ENCODE results near the gene LARP4B. TPM values are rescaled to one million over a fixed set of nuclear protein-coding genes. Genes with fewer than 3 reads are reported as not detected.

The LARP4B gene
- total and polyA plus RNA-seq, 2 of the 13 experiments (the other 11 are each of a cell fraction or from before 2014, with no cell fraction given): 19.5 to 30.2 TPM

DNA sequence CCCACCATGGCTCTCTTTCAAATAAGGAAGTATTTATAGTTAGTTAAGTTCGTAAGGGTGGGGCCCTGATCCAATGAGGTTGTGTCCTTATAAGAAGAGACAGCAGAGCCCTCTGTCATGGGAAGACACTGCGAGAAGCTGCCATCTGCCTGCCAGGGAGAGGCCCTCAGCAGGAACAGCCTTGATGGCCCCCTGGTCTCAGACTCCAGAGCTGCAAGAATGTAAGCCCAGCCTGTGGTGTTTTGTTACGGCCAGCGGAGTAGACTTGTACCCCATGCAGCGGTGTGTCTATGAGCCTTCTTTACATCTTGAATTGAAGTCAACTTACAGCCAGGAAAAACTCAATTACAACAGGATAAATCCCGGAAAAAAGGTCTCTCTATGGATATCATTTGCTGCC lies 14.3 kb upstream of the LARP4B start:
- Histone ChIP-seq H3K27ac (ENCODE audit: extremely low read length, insufficient read depth, low read length) (no peak overlapping the region), H2AFZ (ENCODE audit: low read length) (no peak overlapping the region), H3K36me3 (replicated peaks in 1 of 2; ENCODE audit: control insufficient read depth in 1 of 2, insufficient read depth in 2 of 2, low read length in 2 of 2) (no peaks in the 10 kb centered on the region), H3K79me2 (ENCODE audit: insufficient read depth, low read length) (no peaks in the 10 kb centered on the region), H4K20me1 (ENCODE audit: insufficient read depth, low read length) (no peaks in the 10 kb centered on the region), H3K9me3 (ENCODE audit: low read length) (no peaks in the 10 kb centered on the region), H3K4me3 (replicated peaks in 1 of 3; ENCODE audit: insufficient read depth in 1 of 3, low read depth in 2 of 3, low read length in 3 of 3) (no peak overlapping the region), H3K27me3 (ENCODE audit: control insufficient read depth in 1 of 2, insufficient read depth in 2 of 2, low read length in 2 of 2) (peaks cover 3 to 43% of the 10 kb centered on the region in 2 experiments), H3K4me1 (ENCODE audit: insufficient read depth, low read length) (peaks cover 26% of the 10 kb centered on the region), H3K9ac (ENCODE audit: insufficient read depth, low read depth, low read length) (no peak overlapping the region), H3K4me2 (ENCODE audit: low read depth, low read length) (no peak overlapping the region)
- POLR2A ChIA-PET: no interaction called here
- peak; percentile 26; the same call in 1 of the 3 replicates for ATAC-seq
- intact Hi-C loops (cut with micrococcal nuclease; ENCODE audit: unreplicated experiment) (no loop called here), in situ Hi-C loops (cut with HindIII; ENCODE audit: extremely low pct_ligation_motif_present, low pct_unique_long_range_greater_than_20kb) (no loop called here)
- no TSS peak for BruUV-seq (replicated peaks)
- FAIRE-seq: no peak
- WGBS (ENCODE audit: low lambda C conversion rate): 19% methylated on average over 3 of the region's 6 CpGs
- DNase-seq (ENCODE audit: low spot score): no peak
- TF ChIP-seq, protein P1, sequence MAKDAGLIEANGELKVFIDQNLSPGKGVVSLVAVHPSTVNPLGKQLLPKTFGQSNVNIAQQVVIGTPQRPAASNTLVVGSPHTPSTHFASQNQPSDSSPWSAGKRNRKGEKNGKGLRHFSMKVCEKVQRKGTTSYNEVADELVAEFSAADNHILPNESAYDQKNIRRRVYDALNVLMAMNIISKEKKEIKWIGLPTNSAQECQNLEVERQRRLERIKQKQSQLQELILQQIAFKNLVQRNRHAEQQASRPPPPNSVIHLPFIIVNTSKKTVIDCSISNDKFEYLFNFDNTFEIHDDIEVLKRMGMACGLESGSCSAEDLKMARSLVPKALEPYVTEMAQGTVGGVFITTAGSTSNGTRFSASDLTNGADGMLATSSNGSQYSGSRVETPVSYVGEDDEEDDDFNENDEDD (CRISPR knock-in tag; IDR thresholded peaks at IDR 0.05; ENCODE audit: borderline replicate concordance): no peak
- TF ChIP-seq ZSCAN21 (CRISPR knock-in tag; IDR thresholded peaks at IDR 0.05; ENCODE audit: borderline replicate concordance) (no peak), EHMT2 (IDR thresholded peaks at IDR 0.05; ENCODE audit: borderline replicate concordance, low read depth, low read length) (no peak), KLF12 (CRISPR knock-in tag; IDR thresholded peaks at IDR 0.05; ENCODE audit: borderline replicate concordance) (no peak), CREM (IDR thresholded peaks at IDR 0.05) (no peak), CREM (CRISPR knock-in tag; IDR thresholded peaks at IDR 0.05) (no peak), ETV6 (CRISPR knock-in tag; conservative IDR thresholded peaks at IDR 0.05) (no peak)
- TF ChIP-seq, protein P2, sequence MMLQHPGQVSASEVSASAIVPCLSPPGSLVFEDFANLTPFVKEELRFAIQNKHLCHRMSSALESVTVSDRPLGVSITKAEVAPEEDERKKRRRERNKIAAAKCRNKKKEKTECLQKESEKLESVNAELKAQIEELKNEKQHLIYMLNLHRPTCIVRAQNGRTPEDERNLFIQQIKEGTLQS (CRISPR knock-in tag; IDR thresholded peaks at IDR 0.05): no peak
- TF ChIP-seq, protein P3, sequence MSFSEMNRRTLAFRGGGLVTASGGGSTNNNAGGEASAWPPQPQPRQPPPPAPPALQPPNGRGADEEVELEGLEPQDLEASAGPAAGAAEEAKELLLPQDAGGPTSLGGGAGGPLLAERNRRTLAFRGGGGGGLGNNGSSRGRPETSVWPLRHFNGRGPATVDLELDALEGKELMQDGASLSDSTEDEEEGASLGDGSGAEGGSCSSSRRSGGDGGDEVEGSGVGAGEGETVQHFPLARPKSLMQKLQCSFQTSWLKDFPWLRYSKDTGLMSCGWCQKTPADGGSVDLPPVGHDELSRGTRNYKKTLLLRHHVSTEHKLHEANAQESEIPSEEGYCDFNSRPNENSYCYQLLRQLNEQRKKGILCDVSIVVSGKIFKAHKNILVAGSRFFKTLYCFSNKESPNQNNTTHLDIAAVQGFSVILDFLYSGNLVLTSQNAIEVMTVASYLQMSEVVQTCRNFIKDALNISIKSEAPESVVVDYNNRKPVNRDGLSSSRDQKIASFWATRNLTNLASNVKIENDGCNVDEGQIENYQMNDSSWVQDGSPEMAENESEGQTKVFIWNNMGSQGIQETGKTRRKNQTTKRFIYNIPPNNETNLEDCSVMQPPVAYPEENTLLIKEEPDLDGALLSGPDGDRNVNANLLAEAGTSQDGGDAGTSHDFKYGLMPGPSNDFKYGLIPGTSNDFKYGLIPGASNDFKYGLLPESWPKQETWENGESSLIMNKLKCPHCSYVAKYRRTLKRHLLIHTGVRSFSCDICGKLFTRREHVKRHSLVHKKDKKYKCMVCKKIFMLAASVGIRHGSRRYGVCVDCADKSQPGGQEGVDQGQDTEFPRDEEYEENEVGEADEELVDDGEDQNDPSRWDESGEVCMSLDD (CRISPR knock-in tag; IDR thresholded peaks at IDR 0.05; ENCODE audit: borderline replicate concordance): no peak
- TF ChIP-seq, protein P4, sequence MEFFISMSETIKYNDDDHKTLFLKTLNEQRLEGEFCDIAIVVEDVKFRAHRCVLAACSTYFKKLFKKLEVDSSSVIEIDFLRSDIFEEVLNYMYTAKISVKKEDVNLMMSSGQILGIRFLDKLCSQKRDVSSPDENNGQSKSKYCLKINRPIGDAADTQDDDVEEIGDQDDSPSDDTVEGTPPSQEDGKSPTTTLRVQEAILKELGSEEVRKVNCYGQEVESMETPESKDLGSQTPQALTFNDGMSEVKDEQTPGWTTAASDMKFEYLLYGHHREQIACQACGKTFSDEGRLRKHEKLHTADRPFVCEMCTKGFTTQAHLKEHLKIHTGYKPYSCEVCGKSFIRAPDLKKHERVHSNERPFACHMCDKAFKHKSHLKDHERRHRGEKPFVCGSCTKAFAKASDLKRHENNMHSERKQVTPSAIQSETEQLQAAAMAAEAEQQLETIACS (CRISPR knock-in tag; IDR thresholded peaks at IDR 0.05): no peak
- CTCF ChIA-PET (ENCODE audit: low intra/inter-chr PET ratio, low total read pairs): no interaction called here
